ENCODE measurements around the gene YEATS2. TPM values are rescaled to one million over a fixed set of nuclear protein-coding genes. Genes with fewer than 3 reads are reported as not detected.
A peak's percentile ranks its signal among the peaks of the same experiment; 100 is the strongest.

The YEATS2 gene
- total RNA-seq, 1 experiment from 2014 or later = 57.4 TPM

- Mint-ChIP-seq H3K36me3 (ENCODE audit: insufficient read depth, unreplicated experiment) (peaks cover 28% of the 10 kb centered on the region), H3K27me3 (ENCODE audit: unreplicated experiment) (no peaks in the 10 kb centered on the region), H3K4me3 (ENCODE audit: low read depth, unreplicated experiment) (no peak overlapping the region), H3K4me1 (ENCODE audit: low read depth, unreplicated experiment) (peaks cover 23% of the 10 kb centered on the region), H3K27ac (ENCODE audit: unreplicated experiment) (no peak overlapping the region), H3K9me3 (ENCODE audit: low read depth, unreplicated experiment) (no peaks in the 10 kb centered on the region)
- intact Hi-C loops (cut with micrococcal nuclease; ENCODE audit: unreplicated experiment) = no loop called here
- BruUV-seq (replicated peaks) = no TSS peak
- TF ChIP-seq, protein P1, sequence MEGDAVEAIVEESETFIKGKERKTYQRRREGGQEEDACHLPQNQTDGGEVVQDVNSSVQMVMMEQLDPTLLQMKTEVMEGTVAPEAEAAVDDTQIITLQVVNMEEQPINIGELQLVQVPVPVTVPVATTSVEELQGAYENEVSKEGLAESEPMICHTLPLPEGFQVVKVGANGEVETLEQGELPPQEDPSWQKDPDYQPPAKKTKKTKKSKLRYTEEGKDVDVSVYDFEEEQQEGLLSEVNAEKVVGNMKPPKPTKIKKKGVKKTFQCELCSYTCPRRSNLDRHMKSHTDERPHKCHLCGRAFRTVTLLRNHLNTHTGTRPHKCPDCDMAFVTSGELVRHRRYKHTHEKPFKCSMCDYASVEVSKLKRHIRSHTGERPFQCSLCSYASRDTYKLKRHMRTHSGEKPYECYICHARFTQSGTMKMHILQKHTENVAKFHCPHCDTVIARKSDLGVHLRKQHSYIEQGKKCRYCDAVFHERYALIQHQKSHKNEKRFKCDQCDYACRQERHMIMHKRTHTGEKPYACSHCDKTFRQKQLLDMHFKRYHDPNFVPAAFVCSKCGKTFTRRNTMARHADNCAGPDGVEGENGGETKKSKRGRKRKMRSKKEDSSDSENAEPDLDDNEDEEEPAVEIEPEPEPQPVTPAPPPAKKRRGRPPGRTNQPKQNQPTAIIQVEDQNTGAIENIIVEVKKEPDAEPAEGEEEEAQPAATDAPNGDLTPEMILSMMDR (IDR thresholded peaks at IDR 0.05; ENCODE audit: unreplicated experiment) = no peak
- DNase-seq = no peak
- CTCF ChIA-PET = interaction anchor here (0.7 kb wide), 1 partner anchor 8 kb away, joined by 3 read pairs; no protein-coding TSS in a partner anchor
Measured at GRCh38 chr3:183695569-183696364, 1.8 kb upstream of the YEATS2 start.

DNA sequence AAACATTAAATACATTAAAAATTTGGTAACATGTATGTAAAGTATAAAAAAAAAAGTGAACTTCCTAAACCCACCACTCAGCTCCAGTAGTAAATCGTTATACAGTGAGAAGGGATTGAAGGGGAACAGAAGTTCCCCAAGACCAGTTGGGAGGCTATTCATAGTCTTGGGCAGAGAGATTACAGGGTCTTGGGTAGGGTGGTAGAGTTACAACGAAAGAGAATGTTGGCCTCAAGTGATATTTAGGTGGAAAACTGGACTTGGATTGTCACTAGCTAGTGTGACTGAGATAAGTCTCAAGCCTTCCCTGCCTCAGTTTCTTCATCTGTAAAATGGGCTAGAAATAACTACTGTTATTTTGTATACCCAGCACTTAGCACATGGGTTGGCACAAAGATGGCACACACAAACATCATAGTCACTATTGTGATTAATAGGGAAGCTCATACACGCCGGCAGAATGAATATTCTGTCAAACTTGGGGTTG lies 431 bp upstream of the YEATS2 start:
- Mint-ChIP-seq H3K4me3 (ENCODE audit: low read depth, unreplicated experiment) (peak overlapping the region; percentile 68), H3K4me1 (ENCODE audit: low read depth, unreplicated experiment) (peaks cover 24% of the 10 kb centered on the region), H3K27ac (ENCODE audit: unreplicated experiment) (no peak overlapping the region), H3K27me3 (ENCODE audit: unreplicated experiment) (no peaks in the 10 kb centered on the region), H3K36me3 (ENCODE audit: insufficient read depth, unreplicated experiment) (peaks cover 28% of the 10 kb centered on the region), H3K9me3 (ENCODE audit: low read depth, unreplicated experiment) (no peaks in the 10 kb centered on the region)
- TF ChIP-seq, protein P1 (IDR thresholded peaks at IDR 0.05; ENCODE audit: unreplicated experiment) = no peak
- no peak for DNase-seq
- intact Hi-C loops (cut with micrococcal nuclease; ENCODE audit: unreplicated experiment) = no loop called here
- BruUV-seq (replicated peaks) = TSS peak; percentile 84
- CTCF ChIA-PET = interaction anchor here (0.5 to 1.4 kb wide), 7 partner anchors 9 to 603 kb away, joined by 3 to 4 read pairs (median 4); no protein-coding TSS in a partner anchor

DNA sequence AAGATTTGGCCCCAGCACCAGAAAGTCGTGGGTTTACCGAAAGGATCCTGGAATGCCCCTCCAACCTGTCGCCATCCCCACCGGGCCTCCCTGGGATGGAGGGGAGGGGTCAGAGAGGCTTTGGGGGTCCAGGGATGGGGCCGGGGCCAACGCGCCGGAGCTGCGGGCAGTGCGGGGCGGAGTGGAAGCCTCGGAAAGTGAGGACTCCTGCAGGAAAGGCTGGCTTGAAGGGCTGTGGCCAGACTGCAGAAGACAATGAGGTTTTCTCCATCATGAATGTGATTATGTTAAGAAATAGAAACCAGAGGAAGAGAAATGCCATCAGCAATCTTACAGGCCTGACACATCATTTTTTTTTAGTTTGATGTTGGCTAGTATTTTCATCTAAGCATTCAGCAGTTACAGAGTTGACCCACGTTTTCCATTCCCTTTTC lies 738 bp downstream of the YEATS2 start:
- Mint-ChIP-seq H3K27me3 (ENCODE audit: unreplicated experiment) (no peaks in the 10 kb centered on the region), H3K36me3 (ENCODE audit: insufficient read depth, unreplicated experiment) (peaks cover 28% of the 10 kb centered on the region), H3K9me3 (ENCODE audit: low read depth, unreplicated experiment) (no peaks in the 10 kb centered on the region), H3K4me3 (ENCODE audit: low read depth, unreplicated experiment) (peak overlapping the region; percentile 68), H3K27ac (ENCODE audit: unreplicated experiment) (peak overlapping the region; percentile 6), H3K4me1 (ENCODE audit: low read depth, unreplicated experiment) (peaks cover 24% of the 10 kb centered on the region)
- no TSS peak for BruUV-seq (replicated peaks)
- intact Hi-C loops (cut with micrococcal nuclease; ENCODE audit: unreplicated experiment) = loop anchor here (2.0 kb wide), 2 partner anchors 62 to 230 kb away; no protein-coding TSS in a partner anchor
- TF ChIP-seq, protein P1 (IDR thresholded peaks at IDR 0.05; ENCODE audit: unreplicated experiment) = no peak
- peak; percentile 45 for DNase-seq
- CTCF ChIA-PET = interaction anchor here (0.7 to 1.4 kb wide), 3 partner anchors 60 to 230 kb away, joined by 3 to 4 read pairs (median 4); no protein-coding TSS in a partner anchor

DNA sequence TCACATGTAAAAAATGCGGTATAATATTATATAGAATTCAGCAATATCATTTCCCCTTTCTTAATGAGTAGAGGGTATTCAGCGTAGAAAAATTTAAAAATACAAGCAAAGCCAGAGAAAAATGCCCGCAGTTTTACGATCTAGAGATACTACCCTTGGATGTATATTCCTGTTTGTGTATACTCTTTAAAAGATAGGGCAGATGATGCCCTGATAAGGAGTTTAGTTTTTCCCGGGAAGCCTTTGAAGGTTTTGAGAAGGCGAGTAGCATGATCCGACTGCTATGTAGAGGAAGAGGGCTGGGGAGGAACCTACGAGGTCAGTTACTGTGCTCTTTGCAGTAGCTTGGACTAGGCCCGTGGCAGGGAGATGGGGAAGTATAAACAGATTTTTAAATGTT lies 1.2 kb downstream of the YEATS2 start:
- Mint-ChIP-seq H3K4me1 (ENCODE audit: low read depth, unreplicated experiment) (peaks cover 24% of the 10 kb centered on the region), H3K4me3 (ENCODE audit: low read depth, unreplicated experiment) (peak overlapping the region; percentile 68), H3K36me3 (ENCODE audit: insufficient read depth, unreplicated experiment) (peaks cover 28% of the 10 kb centered on the region), H3K9me3 (ENCODE audit: low read depth, unreplicated experiment) (no peaks in the 10 kb centered on the region), H3K27me3 (ENCODE audit: unreplicated experiment) (no peaks in the 10 kb centered on the region), H3K27ac (ENCODE audit: unreplicated experiment) (peak overlapping the region; percentile 6)
- intact Hi-C loops (cut with micrococcal nuclease; ENCODE audit: unreplicated experiment) = loop anchor here (2.0 kb wide), 2 partner anchors 62 to 230 kb away; no protein-coding TSS in a partner anchor
- CTCF ChIA-PET = interaction anchor here (0.9 kb wide), 1 partner anchor 12 kb away, joined by 3 read pairs; no protein-coding TSS in a partner anchor
- BruUV-seq (replicated peaks) = no TSS peak
- DNase-seq = no peak
- TF ChIP-seq, protein P1 (IDR thresholded peaks at IDR 0.05; ENCODE audit: unreplicated experiment) = no peak

All from Calu3 (cell line).